ENCODE data around the gene HS3ST5.

- TF ChIP-seq CTCF (IDR thresholded peaks at IDR 0.05 in 8 of 11, conservative IDR thresholded peaks at IDR 0.05 in 3 of 11) = no peak
- TF ChIP-seq POLR2AphosphoS5 (IDR thresholded peaks at IDR 0.05) = no peak
Measured at GRCh38 chr6:114119056-114119455, 223.8 kb downstream of the HS3ST5 start.
